M059J (cell line): ENCODE results near the gene TMEM200C. TPM values are rescaled to one million over a fixed set of nuclear protein-coding genes. Genes with fewer than 3 reads are reported as not detected.
"Not testable (repeated sequence)": the region's sequence is repeated elsewhere in the genome, so short reads cannot be mapped to it uniquely, and the experiment has no call there.

Source experiments
- DNase-seq: peaks from one replicate; pipeline ENCODE4 v3.0.0-alpha.2; 2012; ENCODE audit warnings: low read depth
- total RNA-seq: library from RNA; depleted of rRNA; stranded (reverse); fragments of >200 nt; shearing (Covaris generic); gene quantifications from 2 replicates; pipeline ENCODE4 v1.2.3, GENCODE V29; 2014

The TMEM200C gene
- total RNA-seq, 1 experiment from 2014 or later: 0.54 TPM

DNA sequence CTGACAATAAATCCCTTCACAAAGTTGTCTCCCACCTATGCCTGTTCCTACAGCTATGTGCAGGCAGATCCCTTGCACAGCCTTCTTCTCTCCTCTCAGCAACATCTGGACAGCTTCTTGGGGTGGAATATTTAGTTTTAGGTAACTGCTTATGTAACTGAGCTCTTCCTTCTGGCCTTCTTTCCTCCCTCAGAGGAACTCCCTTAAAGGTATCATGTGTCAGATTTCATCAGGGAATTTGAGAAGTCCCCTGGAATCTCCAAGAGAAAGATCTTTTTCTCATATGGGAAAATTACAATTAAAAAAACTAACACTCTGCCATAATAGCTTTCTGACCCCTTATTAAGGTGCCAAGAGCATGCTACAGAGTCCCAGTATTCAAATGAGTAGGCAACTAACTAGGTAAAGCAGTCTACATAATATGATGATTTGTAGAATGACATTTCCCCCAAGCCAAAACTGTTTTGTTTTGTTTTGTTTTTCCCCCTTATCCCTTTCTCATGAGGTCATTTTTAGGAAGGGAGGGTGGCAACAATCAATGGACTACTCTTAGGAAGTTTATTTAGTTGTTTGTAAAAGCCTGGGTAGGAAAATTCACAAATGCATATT, 2.4 kb downstream of the TMEM200C start:
- DNase-seq: no peak

DNA sequence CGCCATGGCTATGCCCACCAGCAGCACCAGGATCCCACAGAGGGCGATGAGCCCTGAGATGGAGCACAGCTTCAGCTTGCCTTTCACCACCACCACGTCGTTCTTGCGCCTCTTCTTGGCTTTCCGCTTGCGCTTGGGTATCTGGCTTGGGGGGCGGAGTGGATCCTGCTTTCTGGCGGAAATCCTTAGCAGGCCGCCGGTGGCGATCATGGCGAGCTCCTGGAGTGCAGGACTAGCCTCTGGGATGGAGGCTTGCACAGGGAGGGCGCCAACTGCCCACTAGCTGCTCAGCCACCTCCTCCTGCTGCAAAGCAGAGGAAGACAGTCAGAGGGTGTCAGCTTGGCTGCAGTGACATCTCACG, 3.5 kb downstream of the TMEM200C start:
- DNase-seq: no peak

DNA sequence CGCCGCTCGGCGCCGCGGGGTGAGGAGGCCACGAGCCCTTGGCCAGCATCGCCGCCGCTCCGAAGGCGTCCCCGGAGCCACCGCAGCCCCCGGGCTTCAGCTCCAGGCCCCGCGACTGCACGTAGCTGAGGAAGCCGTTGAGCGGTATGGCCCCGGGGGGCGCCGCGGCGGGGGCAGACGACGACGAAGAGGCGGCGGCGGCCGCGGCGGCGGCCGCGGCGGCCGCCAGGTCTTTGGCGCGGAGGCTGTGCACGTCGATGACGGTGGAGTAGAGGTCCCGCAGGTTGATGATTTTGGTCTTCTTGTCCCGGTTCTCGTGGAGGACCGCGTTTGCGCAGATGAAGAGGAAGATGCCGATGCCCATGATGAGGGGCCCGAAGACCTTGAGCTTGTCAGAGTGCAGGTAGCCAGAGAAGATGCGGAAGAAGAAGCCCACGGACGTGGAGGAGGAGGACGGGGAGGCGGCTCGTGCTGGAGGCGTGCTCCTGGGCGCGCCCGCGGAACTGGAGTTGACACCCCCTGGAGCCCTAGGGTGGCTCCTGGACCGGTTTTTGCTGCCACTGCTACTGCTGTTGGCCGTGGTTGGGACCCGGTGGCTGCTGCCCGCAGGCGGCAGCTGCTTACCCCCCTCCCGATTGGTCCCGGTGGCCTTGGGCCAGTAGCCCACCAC, 4.0 kb downstream of the TMEM200C start:
- no peak for DNase-seq

DNA sequence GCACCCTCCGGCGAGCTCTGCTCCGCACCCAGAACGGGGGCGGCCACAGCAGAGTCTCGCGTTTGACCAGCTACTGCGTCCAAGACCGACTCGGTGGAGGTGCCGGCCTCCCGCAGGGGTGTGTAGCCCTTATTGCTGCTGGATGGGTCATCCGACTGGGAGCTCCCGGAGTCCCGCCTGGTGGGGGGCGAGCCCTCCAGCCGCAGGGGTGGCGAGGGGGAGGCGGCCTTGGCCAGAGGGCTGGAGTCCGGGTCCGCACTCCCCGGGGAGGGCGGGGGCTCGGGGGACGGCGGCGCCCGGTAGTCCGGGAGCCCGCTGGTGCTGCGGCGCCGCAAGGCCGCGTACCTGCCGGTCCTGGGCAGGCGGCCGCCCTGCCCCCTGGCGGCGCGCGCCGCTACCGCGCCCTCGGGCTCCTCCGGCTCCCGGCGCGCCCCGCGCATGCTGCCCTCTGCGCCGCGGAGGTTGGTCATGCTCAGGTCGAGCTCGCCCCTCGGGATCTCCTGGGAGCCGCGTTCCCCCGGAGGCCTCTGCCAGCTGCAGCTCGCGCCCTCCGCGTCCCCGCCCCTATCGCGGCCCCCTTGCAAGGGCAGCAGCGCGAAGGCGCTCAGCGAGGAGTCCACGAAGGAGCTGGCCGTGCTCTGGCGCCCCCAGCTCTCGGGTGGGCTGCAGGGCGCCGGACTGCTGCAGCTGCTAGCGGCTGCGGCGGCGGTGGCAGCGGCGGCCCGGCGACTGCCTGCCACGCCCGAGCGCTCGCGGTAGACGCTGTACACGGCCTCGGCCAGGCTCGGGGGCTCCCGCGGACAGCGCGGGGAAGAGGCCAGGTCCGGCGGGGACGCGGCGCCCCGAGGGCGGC, 4.8 kb downstream of the TMEM200C start:
- no peak for DNase-seq

DNA sequence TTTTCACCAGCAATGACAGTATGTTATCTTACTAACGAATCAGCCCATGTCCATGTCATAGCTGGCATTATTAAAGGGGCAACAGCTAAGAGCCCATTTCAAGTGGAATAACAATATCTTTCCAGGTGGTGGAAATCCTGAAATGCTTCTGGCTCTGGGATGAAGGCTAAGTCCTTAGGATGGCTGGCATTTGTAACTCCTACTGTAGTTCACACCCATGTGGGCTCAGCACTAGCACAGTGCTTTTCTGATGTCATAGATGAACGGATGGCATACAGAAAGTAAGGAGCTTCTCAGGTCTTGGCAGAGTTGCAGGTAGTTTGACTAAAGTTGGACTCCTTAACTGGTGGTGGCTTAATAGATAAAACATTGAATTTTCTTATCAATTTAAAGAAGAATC, 10.0 kb downstream of the TMEM200C start:
- no peak for DNase-seq

DNA sequence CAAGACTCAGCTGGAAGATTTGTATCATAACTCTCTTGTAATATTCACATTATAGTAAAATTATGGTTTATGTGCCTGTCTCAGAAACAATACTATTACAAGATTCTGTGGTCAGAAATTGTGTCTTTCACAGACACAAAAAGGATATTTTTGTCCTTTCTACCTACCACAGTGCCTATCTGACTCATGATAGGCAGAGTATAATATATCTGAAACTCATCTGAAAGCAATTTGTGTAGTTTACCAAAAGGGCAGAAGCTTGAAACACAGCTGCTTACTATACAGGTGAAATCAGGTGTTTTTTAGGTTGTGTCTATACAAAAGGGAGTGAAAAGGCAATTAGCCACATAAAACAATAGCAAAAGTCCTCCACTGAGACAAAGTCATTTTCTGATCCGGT, 10.9 kb downstream of the TMEM200C start:
- DNase-seq: no peak

DNA sequence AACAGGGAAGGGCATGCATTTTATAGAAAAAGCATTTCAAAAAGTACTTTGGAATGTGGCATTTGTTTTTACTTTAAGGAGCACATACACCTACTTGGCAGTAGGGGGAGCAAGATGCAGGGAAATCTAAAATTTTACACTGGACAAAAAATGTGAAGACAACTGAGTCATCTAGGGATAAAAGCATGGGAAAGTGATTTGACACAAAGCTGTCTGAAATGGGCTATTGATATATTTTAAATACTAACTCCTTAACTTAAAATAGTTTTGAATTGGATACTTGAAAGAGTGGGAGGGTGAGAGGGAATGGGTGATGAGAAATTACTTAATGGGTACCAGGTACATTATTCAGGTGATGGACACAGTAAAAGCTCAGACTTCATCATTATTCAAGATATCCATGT, 15.8 kb downstream of the TMEM200C start:
- peak; percentile 24 for DNase-seq

DNA sequence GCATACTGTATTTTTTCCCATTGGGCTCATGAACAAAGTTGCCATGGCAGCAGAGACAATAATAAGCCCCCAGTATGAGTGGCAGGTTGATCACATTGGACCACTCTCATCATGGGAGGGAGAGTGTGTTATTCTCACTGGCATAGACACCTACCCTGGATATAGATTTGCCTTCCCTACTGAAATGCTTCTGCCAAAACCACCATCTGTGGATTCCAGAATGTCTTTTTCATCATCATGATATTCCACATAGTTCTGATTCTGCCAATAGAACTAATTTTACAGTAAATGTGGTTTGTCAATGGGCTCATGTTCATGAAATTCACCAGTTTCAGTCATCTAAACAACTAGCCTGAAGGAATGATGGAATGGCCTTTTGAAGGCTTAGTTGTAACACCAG, 18.4 kb downstream of the TMEM200C start:
- no peak for DNase-seq

DNA sequence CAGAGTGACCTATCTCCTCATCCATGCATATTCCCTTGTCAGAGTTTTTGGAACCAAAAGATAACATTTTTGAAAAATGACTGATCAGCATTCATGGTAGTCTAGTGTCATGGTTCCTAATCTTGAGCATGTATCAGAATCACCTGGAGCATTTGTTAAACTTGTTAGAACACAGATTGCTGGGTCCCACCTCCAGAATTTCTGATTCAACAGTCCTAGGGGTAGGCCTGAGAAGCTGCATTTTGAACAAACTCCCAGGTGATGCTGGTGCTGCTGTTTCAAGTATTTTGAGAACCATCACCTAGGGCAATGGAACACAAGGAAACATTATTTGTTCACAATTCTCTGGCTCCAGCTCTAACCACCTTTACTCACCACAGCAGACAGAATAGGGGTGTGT, 21.0 kb downstream of the TMEM200C start:
- no peak for DNase-seq

DNA sequence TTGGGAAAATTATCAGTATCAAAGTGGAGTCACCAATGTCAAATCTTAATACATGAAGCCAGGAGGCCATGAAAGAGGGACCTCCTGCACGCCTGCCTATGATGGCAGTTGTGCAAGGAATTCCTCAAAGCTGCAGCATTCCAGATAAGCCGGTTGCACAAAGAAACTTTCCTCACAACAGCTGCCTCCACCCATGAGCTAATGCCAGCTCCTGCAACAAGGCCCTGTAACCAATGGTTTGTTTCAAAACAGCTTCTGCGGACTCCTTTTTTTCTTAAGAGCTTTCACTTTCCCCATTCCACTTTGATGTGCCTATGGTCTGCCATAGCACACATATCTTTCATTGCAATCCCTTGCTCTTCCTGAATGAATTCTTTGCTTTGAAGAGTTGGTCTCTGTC, 22.4 kb downstream of the TMEM200C start:
- no peak for DNase-seq

DNA sequence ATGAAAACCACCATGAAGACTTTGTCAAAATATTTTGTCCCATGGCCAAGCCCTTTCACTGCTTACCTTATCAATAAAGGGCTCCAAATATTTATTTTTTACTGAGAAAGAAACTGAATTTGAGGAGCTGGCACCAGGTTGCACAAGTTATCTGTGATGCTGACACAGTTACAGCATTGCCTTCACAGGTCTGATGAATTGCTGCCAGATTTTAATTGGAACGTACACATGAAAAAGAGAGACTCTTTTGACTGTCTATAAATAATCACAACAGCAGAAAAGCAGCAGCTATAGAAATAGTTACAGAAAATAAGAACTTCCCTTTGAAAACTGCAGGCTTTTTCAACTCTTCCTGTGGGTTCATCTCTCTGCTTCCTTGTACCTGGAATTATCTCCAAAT, 23.9 kb downstream of the TMEM200C start:
- no peak for DNase-seq

DNA sequence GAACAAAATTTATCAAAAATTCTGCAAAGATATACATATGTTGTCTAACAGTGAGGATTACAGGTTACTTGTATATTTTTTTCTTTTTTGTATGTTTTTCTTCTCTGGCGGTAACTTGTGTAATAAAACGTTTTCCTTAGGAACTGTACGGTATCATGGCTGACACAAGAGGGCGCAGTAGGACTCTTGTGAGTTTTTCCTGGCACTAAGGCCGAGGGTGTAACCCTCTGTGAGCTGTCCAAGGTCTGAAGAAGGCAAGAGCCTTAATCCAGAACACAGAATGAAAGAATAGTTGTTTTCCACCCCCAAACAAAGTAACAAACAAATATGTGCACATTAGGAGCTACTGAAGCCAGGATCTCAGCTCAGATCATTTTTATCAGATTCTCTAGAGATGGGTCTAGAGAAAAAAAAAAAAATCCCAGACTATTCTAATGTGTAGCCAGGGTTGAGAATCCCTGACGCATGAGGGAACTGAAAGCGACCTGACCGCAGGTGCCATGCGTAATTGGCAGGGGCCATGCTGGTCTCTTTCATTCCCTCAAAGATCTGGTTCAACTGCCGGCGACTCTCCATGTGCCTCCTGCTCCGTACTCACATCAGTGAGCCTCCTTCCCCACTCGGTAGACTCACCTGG, 27.0 kb downstream of the TMEM200C start:
- DNase-seq: peak; percentile 73

DNA sequence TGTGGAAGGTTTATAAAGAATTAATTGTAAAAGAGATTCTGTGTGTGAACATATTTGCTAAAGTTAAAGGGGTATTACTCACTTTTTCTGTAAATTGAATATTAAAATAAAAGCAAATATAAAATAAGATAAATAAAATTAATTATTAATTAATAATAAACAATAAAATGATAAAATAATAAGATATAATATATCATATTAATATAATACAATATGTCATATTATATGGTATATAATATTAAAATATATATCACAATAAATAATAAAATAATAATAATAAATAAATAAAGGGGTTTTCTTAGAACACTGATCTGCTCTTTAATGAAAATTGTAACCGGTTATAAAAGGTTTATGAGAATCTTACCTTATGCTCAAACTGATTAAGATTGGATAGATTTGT, 29.8 kb downstream of the TMEM200C start:
- DNase-seq: no peak

DNA sequence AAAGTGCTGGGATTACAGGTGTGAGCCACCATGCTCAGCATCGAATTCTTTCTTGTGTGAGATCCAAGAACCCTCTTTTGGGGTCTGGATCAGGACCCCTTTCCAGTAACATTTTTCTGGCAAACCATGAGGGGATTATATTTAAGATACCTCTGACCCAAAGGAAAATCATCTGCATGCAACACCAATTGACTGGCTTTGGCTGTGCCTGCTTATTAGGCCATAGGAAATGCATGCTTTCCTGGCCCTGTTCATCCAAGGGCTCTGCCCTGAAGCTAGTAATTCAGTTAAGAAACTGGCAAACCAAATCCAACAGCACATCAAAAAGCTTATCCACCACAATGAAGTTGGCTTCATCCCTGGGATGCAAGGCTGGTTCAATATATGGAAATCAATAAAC, 33.2 kb downstream of the TMEM200C start:
- DNase-seq: not testable (repeated sequence)

DNA sequence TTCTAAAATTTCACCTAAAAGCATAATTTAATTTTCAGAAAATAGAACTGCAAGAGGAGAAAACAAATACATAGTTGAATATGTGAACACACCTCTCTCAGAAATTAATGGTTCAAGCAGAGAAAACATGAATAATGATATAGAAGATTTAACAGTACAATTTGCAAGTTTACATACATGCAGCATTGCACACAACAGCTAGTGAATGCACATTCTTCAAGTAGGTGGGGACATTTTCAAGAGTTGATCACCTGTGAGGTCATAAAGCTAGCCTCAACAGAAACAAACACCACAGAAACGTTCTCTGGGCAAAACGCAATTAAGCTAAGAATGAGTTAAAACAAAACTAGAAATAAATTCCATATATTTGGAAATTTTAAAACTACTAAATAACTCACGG, 38.1 kb downstream of the TMEM200C start:
- no peak for DNase-seq

DNA sequence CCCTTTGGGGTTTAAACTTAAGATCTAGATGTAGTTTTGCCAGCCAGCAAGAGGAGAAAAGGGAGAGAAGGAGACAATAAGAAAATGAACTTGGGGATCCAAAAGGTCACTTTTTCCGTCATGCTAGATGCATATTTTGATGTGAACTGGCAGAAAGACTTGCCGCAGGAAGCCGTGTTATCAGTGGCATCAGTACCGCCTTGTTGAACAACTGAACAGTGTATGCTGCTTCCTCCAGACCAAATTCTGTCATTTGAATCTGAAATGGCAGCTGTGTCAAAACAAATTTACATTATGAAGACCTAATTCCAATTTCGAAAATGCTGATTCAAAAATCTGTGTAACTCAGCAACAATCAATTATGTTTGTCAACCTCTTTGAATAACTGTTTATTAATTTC, 42.1 kb downstream of the TMEM200C start:
- DNase-seq: no peak

DNA sequence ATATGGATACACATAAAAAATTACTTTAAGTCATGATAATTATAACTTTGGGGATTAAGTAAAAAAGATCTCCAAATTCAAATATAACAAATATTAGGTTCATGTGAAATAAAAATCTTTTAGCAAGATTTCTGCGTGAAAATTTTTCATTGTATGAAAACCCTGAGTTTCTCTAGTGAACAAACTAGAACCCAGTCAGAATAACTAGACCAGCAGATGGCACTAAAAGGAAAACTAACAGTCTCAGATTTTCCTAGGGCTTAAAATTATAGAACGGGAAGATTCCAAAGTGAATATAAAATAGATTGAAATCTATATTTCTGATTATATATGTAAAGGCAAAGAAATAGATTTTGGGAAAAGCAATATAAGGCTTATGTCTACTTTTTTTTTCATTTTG, 43.3 kb downstream of the TMEM200C start:
- no peak for DNase-seq

DNA sequence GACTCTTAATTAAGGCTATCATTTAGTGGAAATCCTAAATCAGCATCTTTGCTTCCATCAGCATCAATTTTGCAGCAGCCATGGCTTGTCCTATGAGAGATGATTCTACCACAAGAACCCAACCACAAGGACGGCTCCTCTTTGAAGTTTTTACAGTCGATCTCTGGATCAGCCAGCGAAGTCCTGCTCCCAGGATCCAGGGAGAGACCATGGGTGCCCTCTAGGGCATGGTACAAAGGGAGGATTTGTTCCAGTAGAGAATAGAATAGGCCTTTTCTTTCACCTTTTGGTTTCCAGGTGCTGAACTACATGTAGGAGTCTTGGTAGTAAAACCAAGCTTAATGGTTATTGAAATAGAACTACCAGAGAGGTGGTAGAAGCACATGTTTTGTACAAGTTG, 52.7 kb downstream of the TMEM200C start:
- no peak for DNase-seq

DNA sequence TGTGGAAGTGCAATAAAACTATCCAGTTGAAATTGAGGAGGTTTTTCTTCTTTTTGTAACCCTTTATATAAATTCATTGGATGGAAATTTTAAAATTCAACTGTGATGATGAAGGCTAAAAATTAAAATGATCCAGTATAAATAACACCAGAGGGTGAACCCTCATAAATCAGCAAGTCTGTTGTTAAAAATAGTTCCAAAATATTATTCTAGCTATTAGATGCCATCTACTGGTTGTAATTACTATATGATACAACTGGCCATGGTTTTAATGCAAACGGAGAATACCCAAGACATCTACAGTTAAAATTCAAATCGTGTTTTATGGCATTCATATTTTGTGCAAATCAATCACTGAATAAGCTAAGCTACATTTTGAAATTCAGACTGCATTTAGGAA, 53.8 kb downstream of the TMEM200C start:
- no peak for DNase-seq

DNA sequence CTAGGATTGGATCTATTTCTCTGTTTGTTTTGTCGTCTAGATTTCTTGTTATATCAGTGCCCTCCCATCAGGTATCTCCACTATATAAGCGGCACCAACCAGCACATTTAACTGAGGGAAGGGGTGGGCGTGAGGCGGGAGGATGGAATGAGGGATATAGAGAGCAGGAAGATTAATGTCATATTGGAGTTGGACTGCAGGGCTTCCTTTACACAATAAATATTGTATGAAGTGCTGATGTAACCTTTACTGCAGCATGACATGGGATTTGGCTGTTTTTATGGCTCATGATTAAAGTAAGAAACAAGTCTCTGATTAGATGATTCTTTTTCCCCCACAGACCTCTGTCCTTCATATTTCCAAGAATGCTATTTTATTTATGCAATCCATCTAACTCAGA, 54.8 kb downstream of the TMEM200C start:
- no peak for DNase-seq

DNA sequence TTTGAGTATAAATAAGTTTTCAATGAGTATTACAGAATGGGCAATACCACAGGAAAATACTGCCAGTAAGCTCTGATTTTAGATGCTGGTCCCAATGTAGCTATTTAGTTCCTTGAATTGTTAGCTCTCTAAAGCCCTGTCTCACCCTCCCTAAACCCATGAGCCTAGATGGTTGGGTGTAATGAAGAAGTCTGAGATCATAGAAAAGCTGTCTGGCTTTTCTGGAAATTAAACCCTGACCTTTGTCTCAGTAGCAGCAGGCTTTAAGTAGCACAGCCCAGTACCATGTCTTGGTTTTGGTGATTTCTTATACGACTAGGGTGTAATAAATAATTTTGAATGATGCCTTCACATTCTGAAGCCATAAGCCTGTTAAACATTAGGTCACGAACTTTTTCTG, 55.3 kb downstream of the TMEM200C start:
- no peak for DNase-seq

DNA sequence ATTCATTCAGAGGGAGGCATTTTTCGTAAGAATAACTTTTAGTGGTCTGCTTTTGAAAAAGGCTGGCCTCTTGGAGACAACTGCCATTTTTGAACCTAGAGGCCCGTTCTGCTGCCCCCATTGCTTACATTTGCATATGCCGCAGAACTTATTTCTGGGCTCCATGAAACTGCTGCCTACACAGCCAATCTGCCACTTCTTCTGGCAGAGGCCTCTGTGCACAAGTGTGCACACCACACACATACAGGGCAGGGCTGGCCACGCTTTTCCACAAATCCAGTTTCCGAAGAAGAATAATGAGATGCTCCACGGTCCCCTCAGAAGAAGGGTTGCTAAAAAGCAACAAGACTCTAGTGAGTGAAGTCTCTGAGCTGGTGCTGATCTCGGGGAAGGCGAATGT, 56.2 kb downstream of the TMEM200C start:
- no peak for DNase-seq
